ENCODE measurements around the gene ALKBH3.

ALKBH3 gene

DNA sequence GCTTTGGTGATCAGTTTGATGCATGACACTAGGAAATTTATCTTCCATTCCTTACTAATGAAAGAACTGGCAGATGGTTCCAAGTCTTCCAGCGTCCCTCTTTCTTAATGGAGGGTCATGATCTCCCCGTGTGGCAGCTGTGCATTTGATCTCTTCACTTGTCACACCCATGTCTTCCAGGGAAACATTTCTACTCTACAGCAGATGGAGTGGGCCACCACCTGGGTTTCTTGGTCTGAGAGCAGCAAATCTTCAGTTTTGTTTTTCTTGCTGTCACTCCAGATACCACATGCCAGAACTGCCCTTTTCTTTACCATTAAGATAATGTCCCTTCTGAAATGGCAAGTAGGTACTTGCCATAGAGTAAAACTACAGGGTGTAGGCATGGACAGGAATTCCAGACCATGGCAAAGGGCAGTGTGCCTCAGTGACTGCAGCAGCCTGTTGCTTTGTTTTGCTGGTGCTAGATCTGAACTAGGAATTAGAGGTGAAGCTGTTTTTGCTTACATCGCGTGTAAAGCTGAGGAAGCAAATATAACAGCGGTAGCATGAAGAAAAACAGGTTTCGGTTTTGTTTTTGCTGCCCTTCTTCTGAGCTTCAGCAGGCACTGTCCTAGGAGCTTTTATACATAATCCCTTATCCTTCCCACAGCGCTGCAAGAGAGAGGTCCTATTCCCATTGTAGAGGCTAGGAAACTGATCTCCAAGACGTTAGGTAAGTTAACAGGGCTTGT lies 41.1 kb downstream of the ALKBH3 start:
- H3K4me3 ChIP-seq (ENCODE audit: low read depth, low read length): no peak overlapping the region

DNA sequence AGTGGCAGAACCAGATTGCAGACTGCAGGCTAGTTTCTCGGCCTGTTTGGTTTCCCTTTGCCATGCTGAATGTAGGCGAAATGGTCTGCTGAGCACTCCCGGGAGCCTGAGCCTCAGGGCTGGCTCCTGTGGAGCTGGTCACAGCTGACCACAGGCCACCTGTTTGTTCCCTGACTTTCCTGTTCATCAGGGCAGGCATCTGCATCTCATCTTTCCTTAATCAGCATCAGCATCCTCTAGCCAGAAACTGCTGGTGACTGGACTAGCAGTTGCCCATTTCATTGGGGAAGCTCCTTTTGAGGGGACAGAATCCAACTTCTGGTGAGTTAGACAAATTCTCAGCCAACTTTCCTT lies 41.6 kb downstream of the ALKBH3 start:
- H3K4me3 ChIP-seq (ENCODE audit: low read depth, low read length): no peak overlapping the region

DNA sequence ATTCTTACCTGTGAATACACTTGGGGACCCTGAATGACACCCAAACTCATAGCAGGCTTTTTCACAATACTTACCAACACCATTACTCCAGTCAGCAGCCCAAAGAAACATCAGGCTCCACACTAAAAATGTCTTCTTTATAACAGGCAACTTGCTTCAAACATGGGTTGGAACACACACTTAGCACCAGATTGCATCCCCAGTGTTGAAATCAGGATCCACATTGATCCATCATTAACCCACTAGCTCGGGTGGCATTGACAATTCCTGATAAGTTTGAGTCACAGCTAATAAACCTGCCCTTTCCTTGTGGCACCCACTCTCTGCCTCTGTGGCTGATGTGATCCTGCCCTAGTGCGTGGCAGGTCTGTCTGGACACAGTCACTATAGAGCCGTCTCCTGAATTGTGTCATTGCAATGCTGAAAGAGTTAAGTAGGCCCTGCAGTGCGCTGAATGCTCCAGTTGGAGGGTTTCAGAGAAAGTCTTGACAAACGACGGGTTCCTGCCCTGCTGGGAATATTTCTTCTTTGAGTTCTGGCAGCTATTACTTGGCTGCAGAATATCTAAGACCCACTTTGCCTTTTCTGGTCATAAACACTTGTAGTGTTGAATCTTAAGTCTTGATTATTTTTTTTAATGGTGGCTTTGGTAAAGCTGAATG lies 42.2 kb downstream of the ALKBH3 start:
- H3K4me3 ChIP-seq (ENCODE audit: low read depth, low read length): no peak overlapping the region

DNA sequence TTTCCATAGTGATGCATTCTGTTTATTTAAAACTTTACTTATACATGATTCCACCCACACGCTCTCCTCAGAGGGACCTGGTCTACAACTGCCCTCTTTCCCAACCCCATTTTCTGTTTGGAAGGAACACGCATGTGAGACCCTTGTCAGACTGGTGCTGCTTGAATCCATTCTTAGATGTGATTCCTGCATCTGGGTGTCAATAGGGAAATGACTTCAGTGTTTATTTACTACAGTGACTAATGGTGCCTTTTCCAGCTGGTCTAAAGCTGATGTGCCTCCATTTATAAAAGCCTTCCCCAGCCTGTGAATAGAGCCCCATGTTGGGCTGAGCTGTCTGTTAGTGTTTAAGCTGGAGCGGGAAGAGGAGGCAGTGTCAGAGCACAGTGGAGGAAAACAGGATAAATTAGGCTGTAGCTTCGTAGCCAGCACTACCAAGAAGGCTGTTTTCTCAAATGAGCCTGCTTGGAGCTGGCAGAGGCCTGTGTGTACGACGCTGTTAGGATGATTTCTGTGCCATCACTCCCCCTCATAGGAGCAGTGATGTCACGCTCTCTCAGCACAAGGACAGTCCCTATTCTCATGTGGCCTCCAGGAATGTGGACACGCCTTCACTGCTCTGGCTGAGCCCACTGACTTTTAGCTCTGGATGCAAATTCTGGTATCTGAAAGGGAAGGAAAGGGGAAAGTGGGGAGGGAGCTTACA lies 42.9 kb downstream of the ALKBH3 start:
- no peak overlapping the region for H3K4me3 ChIP-seq (ENCODE audit: low read depth, low read length)

DNA sequence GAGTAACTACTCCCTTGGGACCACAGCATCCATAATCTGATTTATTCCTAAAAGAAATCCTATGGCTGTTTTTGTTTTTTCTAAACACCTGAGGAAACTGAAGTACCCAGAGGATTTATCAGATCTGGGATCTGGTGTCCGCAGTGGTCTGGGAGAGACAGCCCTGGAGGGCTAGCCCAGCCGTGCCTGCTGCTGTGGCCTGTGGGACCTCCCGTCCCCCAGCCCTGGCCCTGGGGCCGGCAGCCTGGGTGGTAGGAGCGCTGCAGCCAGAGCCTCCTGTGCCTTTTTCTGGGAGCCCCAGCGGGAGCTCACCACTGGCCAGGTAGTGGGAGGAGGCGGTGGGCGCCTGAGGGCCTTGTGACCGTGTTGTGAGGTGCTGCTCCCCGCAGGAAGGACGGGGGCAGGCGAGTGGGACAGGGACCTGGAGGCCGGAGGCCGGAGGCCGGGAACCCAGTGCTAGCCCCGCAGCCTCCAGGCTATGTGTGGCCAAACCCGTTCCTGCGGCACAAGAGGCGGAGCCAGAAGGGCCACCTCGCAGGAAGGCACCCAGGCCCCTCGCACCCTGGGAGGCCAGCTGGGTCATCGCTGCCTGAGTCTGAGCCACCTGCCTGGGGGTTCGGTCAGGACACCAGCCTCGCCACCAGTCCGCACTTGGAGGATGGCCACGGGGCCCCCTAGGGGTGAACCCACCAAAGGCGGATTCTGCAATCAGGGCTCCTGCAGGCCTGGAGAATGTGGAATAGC lies 43.7 kb downstream of the ALKBH3 start:
- no peak overlapping the region for H3K4me3 ChIP-seq (ENCODE audit: low read depth, low read length)

DNA sequence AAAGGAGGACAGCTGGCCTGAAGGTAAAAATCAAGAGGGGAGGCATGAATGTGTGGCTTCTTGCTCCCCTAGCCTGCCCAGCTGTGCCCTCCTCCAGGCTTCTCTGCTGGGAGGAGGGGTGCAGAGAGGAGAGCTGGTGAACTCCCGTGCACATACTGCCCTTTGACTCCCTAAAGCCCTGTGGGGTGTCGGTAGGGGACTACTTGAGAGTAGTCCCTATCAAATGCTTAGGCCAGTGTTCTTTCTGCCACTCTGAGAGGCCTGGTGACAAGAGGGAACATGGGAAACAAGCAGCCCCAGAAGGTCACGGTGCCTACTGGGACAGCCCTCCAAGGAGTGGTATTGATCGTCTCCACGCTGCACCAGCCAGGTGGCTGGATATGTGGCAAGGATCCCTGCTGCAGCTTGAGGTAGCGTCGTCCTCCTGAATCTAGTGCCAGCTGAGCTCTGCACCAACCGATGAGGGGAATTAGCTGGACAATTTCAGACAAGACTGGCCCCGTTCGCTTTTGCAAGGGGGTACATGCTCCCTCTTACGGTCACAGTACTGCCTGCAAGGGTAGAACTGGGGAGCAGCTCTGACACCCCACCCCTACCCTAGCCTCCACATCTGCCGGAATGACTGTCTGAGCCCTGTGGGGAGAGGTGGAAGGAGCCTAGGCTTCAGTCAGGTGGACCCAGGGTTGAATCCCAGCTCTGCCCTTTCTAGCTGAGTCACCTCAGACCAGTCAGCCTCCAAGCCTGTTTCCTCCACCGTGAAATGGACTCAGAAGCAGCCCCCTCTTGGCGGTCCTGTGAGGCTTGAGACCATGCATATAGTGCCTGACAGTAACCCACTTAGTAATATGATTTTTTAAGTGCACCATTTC lies 44.7 kb downstream of the ALKBH3 start:
- H3K4me3 ChIP-seq (ENCODE audit: low read depth, low read length): no peak overlapping the region

DNA sequence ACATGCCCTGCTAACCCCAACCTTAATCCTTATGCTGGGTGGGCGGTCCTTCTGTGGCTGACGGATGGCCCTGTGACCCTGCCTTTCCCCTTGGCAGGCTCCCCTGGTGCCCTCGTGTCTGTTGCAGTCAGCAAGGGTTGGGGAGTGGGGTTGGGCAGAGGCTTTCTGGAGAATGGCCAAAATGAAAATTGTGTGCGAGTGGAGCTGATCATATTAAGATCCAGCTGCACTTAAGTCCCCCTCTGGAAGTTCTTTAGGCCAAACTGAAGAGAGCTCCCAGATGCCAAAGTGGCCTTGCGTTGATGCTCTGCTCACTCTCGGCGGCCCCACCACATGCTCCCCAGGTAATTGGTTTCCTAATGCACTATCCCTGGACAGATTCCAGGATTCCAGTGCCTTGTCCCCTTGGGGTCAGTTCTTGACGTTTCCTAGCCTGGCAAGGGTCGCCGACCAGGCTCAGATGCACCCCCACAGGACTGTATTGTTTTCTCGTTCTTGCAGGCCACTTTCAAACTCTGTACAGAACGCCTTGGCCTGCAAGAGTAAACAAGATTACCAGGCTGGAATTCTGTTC lies 45.4 kb downstream of the ALKBH3 start:
- H3K4me3 ChIP-seq (ENCODE audit: low read depth, low read length): no peak overlapping the region

DNA sequence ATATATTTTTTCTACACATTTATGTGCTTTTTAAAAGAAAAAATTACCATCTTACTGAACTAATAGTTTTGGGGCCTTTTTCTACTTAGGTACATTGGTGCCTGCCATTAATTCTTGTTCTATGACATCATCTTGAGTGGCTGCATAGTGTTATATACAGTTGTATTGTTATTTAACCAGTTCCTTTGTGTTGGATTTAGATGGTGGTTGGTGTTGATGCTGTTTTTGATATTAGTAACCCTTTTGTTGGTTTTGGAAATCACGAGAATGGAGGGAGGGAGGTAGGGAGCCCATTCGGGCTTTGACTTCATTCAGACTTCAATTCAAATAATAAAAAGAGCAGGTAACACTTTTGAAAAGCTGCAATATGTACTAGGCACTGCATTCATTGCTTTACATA lies 46.4 kb downstream of the ALKBH3 start:
- no peak overlapping the region for H3K4me3 ChIP-seq (ENCODE audit: low read depth, low read length)

DNA sequence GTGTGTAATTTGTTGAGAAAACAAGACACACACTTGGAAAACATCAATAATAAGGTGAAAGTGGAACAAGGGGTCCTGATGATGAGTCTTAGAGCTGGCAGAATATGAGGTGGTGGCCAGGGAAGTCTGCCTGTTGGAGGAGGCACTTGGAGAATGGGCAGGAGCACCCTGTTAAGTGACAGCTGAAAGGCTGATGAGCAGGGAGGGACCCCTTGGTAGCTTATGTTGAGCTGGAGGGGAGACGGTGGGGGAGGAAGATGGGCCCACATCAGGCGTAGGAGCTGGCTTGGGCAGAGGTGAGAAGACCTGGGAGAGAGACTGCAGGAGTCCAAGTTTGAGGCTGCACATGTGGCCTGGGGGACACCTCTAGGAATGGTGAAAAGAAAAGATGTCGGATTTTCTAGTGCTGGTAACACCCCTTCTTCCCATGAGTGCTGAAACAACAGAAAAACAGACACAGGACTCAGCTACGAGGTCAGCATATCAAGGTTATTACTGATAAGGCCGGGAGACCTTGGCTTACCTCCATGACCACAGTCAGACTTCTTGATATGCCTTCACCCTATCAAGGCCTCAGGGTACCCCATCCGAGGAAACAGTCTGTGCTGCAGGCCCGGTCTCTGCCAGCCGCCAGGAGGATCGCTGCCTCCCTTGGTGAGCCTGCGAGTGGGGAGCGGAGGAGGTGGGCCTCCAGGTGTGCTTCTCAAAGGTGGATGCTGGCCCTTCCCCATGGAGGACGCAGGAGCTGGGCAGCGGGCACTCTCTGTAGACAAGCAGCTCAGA lies 47.5 kb downstream of the ALKBH3 start:
- H3K4me3 ChIP-seq (ENCODE audit: low read depth, low read length): no peak overlapping the region

DNA sequence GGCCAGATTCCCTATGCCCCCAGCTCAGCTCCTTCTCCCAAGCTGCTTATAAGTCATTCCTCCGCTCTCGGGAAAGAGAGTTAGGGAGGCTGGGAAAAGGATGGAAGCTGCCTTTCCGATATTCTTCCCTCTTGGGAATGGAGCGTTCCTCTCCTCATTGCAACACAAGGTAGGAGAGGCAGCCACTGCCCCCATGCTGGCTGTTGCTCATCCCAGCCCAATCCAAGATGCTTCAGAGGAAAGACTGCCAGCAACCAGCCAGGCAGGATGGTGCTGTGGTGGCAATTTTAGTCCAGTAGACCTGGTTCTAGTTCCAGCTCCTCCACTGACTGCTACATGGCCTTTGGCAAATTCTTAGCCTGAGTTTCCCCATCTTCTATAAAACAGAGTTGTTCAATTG lies 48.1 kb downstream of the ALKBH3 start:
- no peak overlapping the region for H3K4me3 ChIP-seq (ENCODE audit: low read depth, low read length)

DNA sequence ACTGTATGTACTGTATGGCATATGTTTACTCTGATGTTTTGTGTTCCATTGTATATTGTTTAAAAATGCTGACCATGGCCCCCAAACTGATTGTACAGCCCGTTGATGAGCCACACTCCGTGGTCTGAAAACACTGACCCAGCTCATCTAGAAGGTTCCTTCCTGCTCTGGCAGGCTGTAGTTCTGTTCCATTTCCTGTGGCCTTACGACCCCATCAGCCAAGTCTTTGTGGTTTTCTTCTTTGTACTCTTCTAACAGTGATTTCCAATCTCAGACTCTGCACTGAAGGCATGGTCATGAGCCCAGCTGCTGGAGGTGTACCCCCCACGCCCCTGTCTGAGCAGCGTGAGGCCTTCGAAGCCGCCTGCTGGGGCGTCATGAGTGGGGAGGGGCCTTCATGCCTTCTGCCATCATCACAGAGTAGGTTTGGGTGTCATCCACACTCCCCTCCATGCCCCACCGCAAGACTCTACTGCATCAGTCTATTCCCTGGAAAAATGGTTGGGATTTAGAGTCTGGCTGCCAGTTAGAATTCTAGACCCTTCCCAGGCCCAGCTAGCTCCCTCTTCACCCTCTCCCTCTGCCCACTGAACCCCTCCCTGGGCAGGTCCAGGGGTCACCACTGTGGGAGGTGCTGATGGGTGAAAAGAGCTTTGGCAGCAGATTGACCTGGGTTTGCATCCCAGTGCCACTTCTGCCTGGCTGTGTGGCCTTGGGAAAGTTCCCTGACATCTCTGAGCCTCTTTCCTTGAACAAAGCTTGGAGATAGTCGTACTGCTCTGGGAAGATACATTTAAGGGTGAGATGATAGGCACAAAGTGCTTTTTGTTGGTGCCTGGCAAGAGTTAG lies 50.5 kb downstream of the ALKBH3 start:
- H3K4me3 ChIP-seq (ENCODE audit: low read depth, low read length): no peak overlapping the region

DNA sequence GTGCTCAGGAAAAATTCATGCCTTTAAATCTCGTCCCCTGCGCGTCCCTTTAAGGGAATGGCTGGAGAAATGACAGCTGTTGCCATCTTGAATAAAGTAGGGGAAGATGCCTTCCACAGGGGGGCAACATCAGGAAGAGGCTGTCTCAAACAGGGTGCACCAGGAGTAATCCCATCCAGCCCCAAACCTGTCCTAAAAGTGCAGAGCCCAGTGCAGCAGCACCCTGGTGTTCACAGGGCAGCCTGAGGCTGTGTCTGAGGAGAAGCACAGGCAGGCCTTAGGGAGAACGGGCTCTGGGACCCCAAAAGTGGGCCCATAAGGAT lies 51.0 kb downstream of the ALKBH3 start:
- H3K4me3 ChIP-seq (ENCODE audit: low read depth, low read length): no peak overlapping the region

DNA sequence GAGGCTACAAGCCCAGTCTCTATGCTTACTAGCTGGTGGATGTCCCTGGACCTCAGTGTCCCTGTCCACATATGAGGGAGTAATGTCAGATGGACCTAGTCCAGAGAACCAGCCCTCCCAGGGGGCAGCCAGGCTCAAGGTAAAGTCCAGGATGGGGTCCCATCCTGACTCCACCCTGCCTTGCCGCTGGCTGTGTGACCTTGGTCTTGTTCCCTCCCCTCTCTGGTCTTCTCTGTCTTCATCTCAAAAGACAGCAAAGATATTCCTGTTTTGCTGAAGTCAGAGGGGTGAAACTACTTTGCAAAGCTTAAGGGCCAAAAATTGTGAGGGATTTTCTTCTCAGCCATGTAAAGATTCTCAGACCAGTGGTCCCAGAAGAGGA lies 52.6 kb downstream of the ALKBH3 start:
- no peak overlapping the region for H3K4me3 ChIP-seq (ENCODE audit: low read depth, low read length)

DNA sequence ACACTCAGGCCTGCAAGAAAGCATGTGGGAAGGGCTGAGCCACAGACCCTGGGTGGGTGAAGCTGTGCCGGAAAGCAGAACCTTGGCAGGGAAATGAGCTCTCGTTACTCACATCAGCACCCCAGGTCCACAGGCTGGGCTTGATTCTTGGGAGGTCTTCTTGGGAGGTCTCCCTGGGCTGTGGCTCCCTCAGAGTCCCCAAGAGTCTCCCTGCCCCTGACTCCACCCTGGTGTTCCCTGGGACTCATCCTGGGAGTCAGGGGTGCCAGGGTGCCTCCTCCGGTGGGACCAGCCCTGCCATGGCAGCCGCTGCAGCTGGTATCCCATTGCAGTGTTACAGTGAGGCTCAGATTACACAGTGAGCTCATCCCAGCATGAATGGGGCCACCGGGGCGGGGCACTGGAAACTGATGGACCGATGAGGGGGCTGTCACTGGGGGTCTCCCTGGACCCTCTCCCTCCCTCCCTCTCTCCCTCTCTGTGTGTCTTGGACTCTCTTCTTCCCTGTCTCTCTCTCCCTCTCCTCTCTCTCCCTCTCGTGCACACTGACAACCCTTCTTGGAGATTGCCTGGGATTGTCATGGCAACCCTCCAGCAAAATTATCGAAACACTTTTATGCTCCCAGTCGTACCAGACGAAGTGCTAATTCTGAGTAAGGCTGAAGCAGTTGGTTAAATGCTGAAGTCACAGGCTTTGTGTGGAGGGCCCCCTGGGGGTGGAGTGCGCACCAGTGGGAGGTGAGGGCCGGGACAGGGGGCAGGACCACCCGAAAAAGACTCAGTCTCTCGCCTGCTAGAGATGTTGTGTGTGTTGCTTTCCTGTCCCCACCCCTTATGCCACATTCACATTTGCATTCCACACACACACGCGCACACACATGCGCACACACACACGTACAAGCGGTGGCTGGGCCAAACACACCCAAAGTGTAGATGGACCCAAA lies 53.2 kb downstream of the ALKBH3 start:
- no peak overlapping the region for H3K4me3 ChIP-seq (ENCODE audit: low read depth, low read length)

DNA sequence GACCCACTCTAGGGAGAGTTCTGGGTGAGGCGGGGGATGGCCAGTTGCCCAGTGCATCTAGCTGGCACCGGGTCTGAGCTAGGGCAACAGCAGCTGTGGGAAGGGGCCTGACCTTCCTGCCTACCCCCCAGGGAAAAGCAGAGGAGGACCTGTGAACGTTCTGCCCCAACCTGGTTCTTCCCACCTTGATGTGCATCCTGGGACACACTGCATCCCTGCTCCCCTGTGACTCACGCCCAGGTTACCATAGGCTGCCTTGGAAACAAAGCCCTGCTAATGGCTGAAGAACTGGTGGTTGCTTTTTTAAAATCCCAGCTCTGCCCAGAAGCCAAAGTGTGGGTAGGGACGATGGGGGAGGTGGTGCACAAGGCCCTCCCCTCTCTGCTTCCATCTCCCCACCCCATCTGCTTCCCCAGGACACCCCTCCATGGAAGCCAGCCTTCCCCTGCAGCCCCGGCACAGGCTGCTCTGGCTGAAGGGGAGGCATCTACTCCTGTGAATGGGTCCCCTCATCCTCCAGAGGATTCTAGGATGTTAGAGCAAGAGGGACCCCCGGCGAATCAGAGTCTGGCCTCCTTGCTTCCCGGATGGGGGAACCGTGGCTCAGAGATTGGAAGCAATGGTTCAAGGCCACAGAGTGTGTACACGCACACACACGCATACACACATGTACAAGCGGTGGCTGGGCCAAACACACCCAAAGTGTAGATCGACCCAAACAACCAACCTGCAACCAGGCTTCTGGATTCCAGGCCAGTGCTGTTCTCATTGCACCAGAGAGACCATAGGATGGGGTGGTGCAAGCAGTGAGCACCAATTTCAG lies 54.2 kb downstream of the ALKBH3 start:
- no peak overlapping the region for H3K4me3 ChIP-seq (ENCODE audit: low read depth, low read length)

DNA sequence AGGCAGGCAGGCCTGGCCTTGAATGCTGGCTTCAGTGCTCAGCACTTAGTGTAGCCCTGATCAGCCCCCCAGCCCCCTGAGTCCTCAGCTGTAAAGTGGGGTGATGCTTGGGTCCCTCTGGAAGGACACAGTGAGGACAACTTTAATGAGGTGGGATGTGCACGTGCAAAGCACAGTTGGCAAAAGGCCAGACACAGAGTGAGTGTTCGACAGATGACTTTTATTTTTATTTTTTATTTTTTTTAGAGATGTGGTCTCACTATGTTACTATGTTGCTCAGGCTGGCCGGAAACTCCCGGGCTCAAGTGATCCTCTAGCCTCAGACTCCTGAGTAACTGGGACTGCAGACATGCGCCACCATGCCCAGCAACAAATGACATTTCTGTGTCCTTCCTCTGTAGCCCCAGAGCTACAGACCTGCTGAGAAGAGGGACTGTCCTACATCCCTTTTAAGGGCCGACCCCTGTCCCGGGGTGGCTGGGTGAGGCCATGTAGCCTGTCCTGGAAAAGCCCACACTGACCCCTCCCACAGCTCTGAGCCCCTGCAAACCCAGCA lies 54.9 kb downstream of the ALKBH3 start:
- no peak overlapping the region for H3K4me3 ChIP-seq (ENCODE audit: low read depth, low read length)

DNA sequence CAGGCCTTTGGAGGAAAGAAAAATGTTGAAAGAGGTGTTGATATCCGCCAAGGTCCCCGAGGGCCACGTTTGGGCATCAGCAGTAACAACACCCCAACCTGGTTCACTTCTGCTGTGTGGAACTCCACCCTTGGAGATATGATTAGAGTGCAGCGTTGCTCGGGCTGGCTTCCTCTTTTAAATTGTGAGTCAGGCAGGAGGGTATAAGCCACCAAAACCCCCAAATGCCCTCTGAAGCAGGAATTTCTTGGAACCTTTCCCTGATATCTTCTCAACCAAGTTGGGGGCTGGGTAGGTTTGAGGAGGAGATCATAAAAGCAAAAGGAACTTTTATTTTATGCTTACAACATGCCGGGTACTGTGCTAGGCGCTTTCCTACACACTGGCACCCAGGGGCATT lies 55.4 kb downstream of the ALKBH3 start:
- H3K4me3 ChIP-seq (ENCODE audit: low read depth, low read length): no peak overlapping the region

All from iPS-11a (cell line).